Neural progenitor cell (in vitro differentiated cells): ENCODE data around the gene PKNOX2.

Source experiments
- CTCF ChIP-seq: fragments of 200-600 bp; sonication (generic); IDR thresholded peaks from 2 replicates; pipeline ENCODE4 v1.5.1; 2017; ENCODE audit warnings: antibody characterized with exemption, mild to moderate bottlenecking
- EZH2 ChIP-seq: fragments of 200-600 bp; sonication (generic); IDR thresholded peaks from 2 replicates; pipeline ENCODE4 v1.6.1; 2017; ENCODE audit warnings: antibody characterized with exemption, mild to moderate bottlenecking, moderate library complexity
- EZH2phosphoT487 ChIP-seq: fragments of 200-600 bp; sonication (generic); IDR thresholded peaks from 2 replicates; pipeline ENCODE4 v1.6.1; 2017; ENCODE audit warnings: antibody characterized with exemption

DNA sequence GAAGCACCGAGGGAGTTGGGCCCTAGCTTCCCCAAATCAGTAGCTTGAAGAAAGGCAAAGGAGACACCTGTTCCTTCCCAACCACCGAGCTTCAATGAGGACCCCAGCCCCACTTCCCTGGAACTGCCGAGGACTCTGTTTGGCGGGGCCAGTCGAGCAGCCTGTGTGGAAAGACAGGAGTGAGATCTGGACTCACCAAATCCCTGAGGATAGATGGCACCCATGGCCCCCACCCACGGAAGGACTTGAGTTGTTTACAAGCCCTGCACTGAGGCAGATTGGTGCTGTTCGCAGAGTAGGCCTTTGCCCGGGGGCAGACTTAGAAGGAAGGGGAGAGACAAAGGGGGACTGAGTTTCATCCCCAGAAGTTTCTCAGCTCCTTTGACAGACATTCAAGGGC, 266.9 kb downstream of the PKNOX2 start:
- TF ChIP-seq CTCF (no peak), EZH2 (no peak), EZH2phosphoT487 (no peak)
